ENCODE results near the gene ATP5MG.
"Not testable (repeated sequence)": the region's sequence is repeated elsewhere in the genome, so short reads cannot be mapped to it uniquely, and the experiment has no call there.

ATP5MG gene

GRCh38 chr11:118401151-118401879, at the start of gene ATP5MG:
ATP5MG (plus strand) TSS chr11:118401606; CDS start chr11:118401666, 60 bp downstream.
- DNase-seq (ENCODE audit: low read depth in 2 of 2): peak; percentile 89 to 90

- no peak for DNase-seq (ENCODE audit: low read depth in 2 of 2)
These were observed 48.2 kb upstream of the ATP5MG start for GRCh38 chr11:118353084-118353710.

- DNase-seq (ENCODE audit: low read depth in 2 of 2): no peak
These were observed 43.3 kb upstream of the ATP5MG start for GRCh38 chr11:118358071-118358470.

GRCh38 chr11:118359295-118359958, 42.0 kb upstream of the ATP5MG start, which contains the start of gene UBE4A:
UBE4A (plus strand) TSS chr11:118359600; CDS start chr11:118365081, 5,481 bp downstream.
- DNase-seq (ENCODE audit: low read depth in 2 of 2): peak; percentile 97 to 99

- DNase-seq (ENCODE audit: low read depth in 2 of 2): no peak
These were observed 36.3 kb upstream of the ATP5MG start for GRCh38 chr11:118364956-118365615.

- DNase-seq (ENCODE audit: low read depth in 2 of 2): no peak
These were observed 35.1 kb upstream of the ATP5MG start for GRCh38 chr11:118366287-118366686.

- DNase-seq (ENCODE audit: low read depth in 2 of 2): no peak
These were observed 30.6 kb upstream of the ATP5MG start for GRCh38 chr11:118370774-118371173.

GRCh38 chr11:118373263-118373662, 28.1 kb upstream of the ATP5MG start:
- DNase-seq (ENCODE audit: low read depth in 2 of 2): no peak

- no peak for DNase-seq (ENCODE audit: low read depth in 2 of 2)
These were observed 27.5 kb upstream of the ATP5MG start for GRCh38 chr11:118373871-118374270.

- no peak for DNase-seq (ENCODE audit: low read depth in 2 of 2)
These were observed 26.7 kb upstream of the ATP5MG start for GRCh38 chr11:118374729-118375128.

GRCh38 chr11:118375978-118376377, 25.4 kb upstream of the ATP5MG start:
- DNase-seq (ENCODE audit: low read depth in 2 of 2): no peak

- no peak for DNase-seq (ENCODE audit: low read depth in 2 of 2)
These were observed 21.9 kb upstream of the ATP5MG start for GRCh38 chr11:118379497-118379896.

GRCh38 chr11:118380571-118380970, 20.8 kb upstream of the ATP5MG start:
- no peak for DNase-seq (ENCODE audit: low read depth in 2 of 2)

GRCh38 chr11:118382954-118383353, 18.5 kb upstream of the ATP5MG start:
- no peak for DNase-seq (ENCODE audit: low read depth in 2 of 2)

- no peak for DNase-seq (ENCODE audit: low read depth in 2 of 2)
These were observed 17.7 kb upstream of the ATP5MG start for GRCh38 chr11:118383657-118384056.

GRCh38 chr11:118396097-118396501, 5.3 kb upstream of the ATP5MG start:
- DNase-seq (ENCODE audit: low read depth in 2 of 2): no peak

- DNase-seq (ENCODE audit: low read depth in 2 of 2): no peak
These were observed 4.0 kb upstream of the ATP5MG start for GRCh38 chr11:118397448-118397847.

GRCh38 chr11:118398791-118399559, 2.4 kb upstream of the ATP5MG start:
- peak in 1 of 2 donors; percentile 11 for DNase-seq (ENCODE audit: low read depth in 2 of 2)

- no peak for DNase-seq (ENCODE audit: low read depth in 2 of 2)
These were observed 629 bp downstream of the ATP5MG start for GRCh38 chr11:118401880-118402590.

GRCh38 chr11:118402594-118402993, 1.2 kb downstream of the ATP5MG start:
- not testable (repeated sequence) for DNase-seq (ENCODE audit: low read depth in 2 of 2)
